HepG2 (cell line): ENCODE data around the gene CD2. TPM values are rescaled to one million over a fixed set of nuclear protein-coding genes. Genes with fewer than 3 reads are reported as not detected.

Source experiments
- ATAC-seq: fragments of 200-7000 bp; cut with Tn5 transposase; 3 replicates; pipeline ENCODE4 v1.9.1; 2020; ENCODE audit warnings: mild to moderate bottlenecking, moderate library complexity
- BruUV-seq: library from RNA; stranded (reverse); fragments of 400-500 nt; replicated peaks from 2 replicates; lab custom pipeline; 2021; lab: Mats Ljungman, UMichigan
- CTCF ChIA-PET: fragments of 300-600 bp; formaldehyde crosslinking; extraction: SDS; loops from one replicate; lab custom pipeline; 2021; ENCODE audit warnings: low total read pairs, inconsistent platforms, low intra/inter-chr PET ratio; lab: Yijun Ruan, JAX
- POLR2A ChIA-PET: fragments of 350-600 bp; sonication (Branson Sonifier 250); formaldehyde crosslinking; loops from one replicate; lab custom pipeline; 2020; ENCODE audit warnings: antibody characterized with exemption, inconsistent platforms; lab: Yijun Ruan, JAX
- DNase-seq: peaks from one replicate; pipeline ENCODE4 v3.0.0-alpha.2; 2015; ENCODE audit warnings: low spot score
- FAIRE-seq: peaks from 3 replicates; lab custom pipeline; 2011; peaks lifted over from hg19 to GRCh38; lab: Jason Lieb, UNC
- H2AFZ ChIP-seq: one replicate; pipeline ENCODE4 v1.6.1; 2011; ENCODE audit warnings: low read length, inconsistent platforms
- H3K27ac ChIP-seq: fragments of 300-600 bp; 3 replicates; pipeline ENCODE4 v1.8.0; 2011; ENCODE audit warnings: mixed run types, mild to moderate bottlenecking, mixed read lengths, low read length, inconsistent platforms; ENCODE audit not compliant: insufficient read depth; ENCODE audit errors: extremely low read length
- H3K27me3 ChIP-seq, 2 experiments: fragments of 200-600 bp in 1 of 2; 2 replicates in 1 of 2; 3 replicates in 1 of 2; pipeline versions ENCODE4 v1.6.0 to v1.8.0; 2011; ENCODE audit warnings: low read length in 2 of 2, mild to moderate bottlenecking in 2 of 2, moderate library complexity in 2 of 2, inconsistent platforms in 1 of 2; ENCODE audit not compliant: insufficient read depth in 2 of 2, control insufficient read depth in 1 of 2
- H3K36me3 ChIP-seq, 2 experiments: fragments of 200-600 bp in 1 of 2; replicated peaks in 1 of 2; 2 replicates in 1 of 2; 3 replicates in 1 of 2; pipeline versions ENCODE4 v1.5.1 to v1.8.0; 2011; ENCODE audit warnings: low read length in 2 of 2, inconsistent platforms in 1 of 2; ENCODE audit not compliant: insufficient read depth in 2 of 2, control insufficient read depth in 1 of 2
- H3K4me1 ChIP-seq: 2 replicates; pipeline ENCODE4 v1.5.1; 2012; ENCODE audit warnings: low read length, inconsistent platforms; ENCODE audit not compliant: insufficient read depth
- H3K4me2 ChIP-seq: 2 replicates; pipeline ENCODE4 v1.6.0; 2011; ENCODE audit warnings: low read depth, low read length, inconsistent platforms
- H3K4me3 ChIP-seq, 3 experiments: fragments of 200-600 bp in 1 of 3; sonication (generic), shearing (Covaris generic) in 1 of 3; replicated peaks in 1 of 3; 2 replicates each; pipeline ENCODE4 v1.5.1; 2011 to 2016; ENCODE audit warnings: low read length in 3 of 3, inconsistent platforms in 2 of 3, low read depth in 2 of 3, mild to moderate bottlenecking in 2 of 3, control low read depth in 1 of 3, mixed read lengths in 1 of 3; ENCODE audit not compliant: insufficient read depth in 1 of 3
- H3K79me2 ChIP-seq: one replicate; pipeline ENCODE4 v1.6.1; 2011; ENCODE audit warnings: low read length, inconsistent platforms; ENCODE audit not compliant: insufficient read depth
- H3K9ac ChIP-seq: 2 replicates; pipeline ENCODE4 v1.6.0; 2011; ENCODE audit warnings: mild to moderate bottlenecking, low read depth, low read length, inconsistent platforms; ENCODE audit not compliant: insufficient read depth
- H3K9me3 ChIP-seq: 2 replicates; pipeline ENCODE4 v1.5.1; 2012; ENCODE audit warnings: mild to moderate bottlenecking, low read length
- H4K20me1 ChIP-seq: 2 replicates; pipeline ENCODE4 v1.6.0; 2011; ENCODE audit warnings: inconsistent platforms, mild to moderate bottlenecking, low read length, moderate library complexity; ENCODE audit not compliant: insufficient read depth
- MBNL3 ChIP-seq: fragments of 250-450 bp; sonication (Bioruptor Pico); conservative IDR thresholded peaks from 2 replicates; pipeline ENCODE4 v1.8.0; 2022; ENCODE audit warnings: mild to moderate bottlenecking, inconsistent platforms
- SNAI1 ChIP-seq: sonication (generic); formaldehyde crosslinking; IDR thresholded peaks from 2 replicates; pipeline ENCODE4 v1.5.0; 2020; ENCODE audit warnings: mild to moderate bottlenecking, missing genetic modification reagents, borderline replicate concordance
- TEAD2 ChIP-seq: sonication (generic); formaldehyde crosslinking; IDR thresholded peaks from 2 replicates; pipeline ENCODE4 v1.9.0; 2021; ENCODE audit warnings: missing genetic modification reagents
- ZC3H13 ChIP-seq: sonication (generic); formaldehyde crosslinking; IDR thresholded peaks from 2 replicates; pipeline ENCODE4 v1.8.1; 2023; ENCODE audit warnings: mild to moderate bottlenecking, missing genetic modification reagents, moderate library complexity
- ZFP62 ChIP-seq: sonication (generic); formaldehyde crosslinking; IDR thresholded peaks from 2 replicates; pipeline ENCODE4 v1.4.0; 2020; ENCODE audit warnings: missing genetic modification reagents
- ZFP82 ChIP-seq: sonication (generic); formaldehyde crosslinking; IDR thresholded peaks from 2 replicates; pipeline ENCODE4 v1.5.1; 2020; ENCODE audit warnings: mild to moderate bottlenecking, missing genetic modification reagents, borderline replicate concordance
- WGBS: methylation state at CpG from one replicate; pipeline ENCODE4 v1.1.6; 2017; ENCODE audit warnings: low lambda C conversion rate; 5-methylcytosine and 5-hydroxymethylcytosine counted together
- in situ Hi-C: cut with HindIII; loops from 2 replicates; pipeline ENCODE4 v1.10.0; 2017; ENCODE audit warnings: low pct_unique_long_range_greater_than_20kb; ENCODE audit not compliant: extremely low pct_ligation_motif_present
- intact Hi-C: fragments of 100-400 bp; cut with micrococcal nuclease; formaldehyde crosslinking; loops from one replicate; pipeline ENCODE4 v1.10.0; 2022; ENCODE audit not compliant: unreplicated experiment
- polyA plus RNA-seq, 8 experiments: library from polyadenylated mRNA; depleted of rRNA in 3 of 8; stranded (reverse) in 7 of 8; unstranded in 1 of 8; fragments of >200 nt; fragmentation: Illumina TruSeq in 4 of 8; extraction: Trizol in 4 of 8; gene quantifications; 2 replicates each; pipeline versions ENCODE4 v1.2.1 to v1.2.3, GENCODE V29; 2011 to 2016; ENCODE audit warnings: low read depth in 4 of 8, missing spikeins in 1 of 8, mixed read lengths in 1 of 8; ENCODE audit not compliant: insufficient read depth in 1 of 8
- total RNA-seq, 5 experiments: library from RNA; depleted of rRNA; stranded (reverse); fragments of >200 nt; fragmentation: Illumina TruSeq; extraction: Trizol; gene quantifications; 2 replicates each; pipeline ENCODE4 v1.2.3, GENCODE V29; 2016; ENCODE audit warnings: low read depth in 1 of 5

Gene CD2
- total and polyA plus RNA-seq, 2 of the 13 experiments (the other 11 are each of a cell fraction or from before 2014, with no cell fraction given): not detected

DNA sequence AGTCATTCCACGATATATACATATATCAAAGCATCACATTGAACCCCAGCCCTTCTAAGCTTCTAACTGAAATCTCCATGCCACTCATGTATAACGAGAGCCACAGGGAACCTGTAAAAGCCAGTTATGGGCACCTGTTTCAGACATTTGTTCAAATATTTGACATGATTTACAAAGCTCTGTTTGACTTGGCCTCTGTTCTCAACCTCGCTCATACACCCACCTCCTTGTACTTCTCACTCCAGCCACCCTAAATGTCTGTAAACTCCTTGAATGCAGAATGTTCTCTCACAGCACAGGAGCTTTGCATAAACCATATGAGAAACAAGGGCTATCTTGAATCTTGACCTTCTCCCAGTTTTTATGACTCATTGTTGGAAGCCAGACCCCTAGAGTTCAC is 36.9 kb upstream of the CD2 start (continued):
- TF ChIP-seq TEAD2 (CRISPR knock-in tag): no peak
- no peak for TF ChIP-seq ZFP82 (CRISPR knock-in tag)
- no peak for TF ChIP-seq ZC3H13 (CRISPR knock-in tag)
- TF ChIP-seq MBNL3 (CRISPR knock-in tag): no peak
- TF ChIP-seq, all 625 proteins: peak for 0

DNA sequence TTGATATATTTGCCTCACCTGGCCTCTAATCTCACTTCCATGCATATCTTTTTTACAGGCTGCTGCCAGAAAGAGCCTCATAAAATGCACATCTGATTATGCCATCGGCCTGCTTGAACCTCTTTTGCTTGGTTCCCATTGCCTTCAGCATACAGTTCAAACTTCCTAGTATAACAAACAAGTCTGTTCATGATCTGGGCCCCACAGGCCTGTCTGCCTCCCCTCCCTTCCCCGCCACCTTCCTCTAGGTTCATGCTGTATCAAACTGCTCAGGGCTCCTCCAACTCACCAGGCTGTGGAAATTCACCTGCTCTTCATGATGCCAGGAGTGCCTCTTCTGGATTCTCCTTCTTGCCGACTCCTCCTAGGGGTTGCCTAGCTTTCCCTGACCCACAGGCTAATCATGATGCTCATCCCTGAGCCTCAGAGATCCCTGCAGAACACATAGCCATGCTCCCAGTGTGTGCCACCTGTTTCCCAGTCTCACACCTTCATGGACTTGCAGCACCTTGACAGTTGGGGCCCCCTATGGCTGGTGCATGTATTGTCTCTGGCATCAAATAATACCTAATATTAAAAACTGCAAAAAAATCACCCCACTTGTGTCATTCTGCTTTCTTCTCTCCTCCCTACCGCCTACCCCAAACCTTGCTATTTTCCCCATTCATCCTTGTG is 33.7 kb upstream of the CD2 start:
- 30% methylated on average over 4 of the region's 4 CpGs for WGBS
- intact Hi-C loops: no loop called here
- H3K4me1 ChIP-seq: no peaks in the 10 kb centered on the region
- no peaks in the 10 kb centered on the region for H3K79me2 ChIP-seq
- H3K4me3 ChIP-seq: no peak overlapping the region
- no peak overlapping the region for H3K9ac ChIP-seq
- no peak overlapping the region for H3K27ac ChIP-seq
- H3K9me3 ChIP-seq: no peaks in the 10 kb centered on the region
- H2AFZ ChIP-seq: no peak overlapping the region
- DNase-seq (no peak), FAIRE-seq (no peak), ATAC-seq (no peak)
- BruUV-seq: no TSS peak
- no peak for TF ChIP-seq SNAI1
- no peak overlapping the region for H3K4me2 ChIP-seq
- no peaks in the 10 kb centered on the region for H3K36me3 ChIP-seq
- ChIA-PET POLR2A (no interaction called here), CTCF (no interaction called here)
- H3K27me3 ChIP-seq: no peaks in the 10 kb centered on the region
- H4K20me1 ChIP-seq: no peaks in the 10 kb centered on the region
- in situ Hi-C loops: no loop called here

DNA sequence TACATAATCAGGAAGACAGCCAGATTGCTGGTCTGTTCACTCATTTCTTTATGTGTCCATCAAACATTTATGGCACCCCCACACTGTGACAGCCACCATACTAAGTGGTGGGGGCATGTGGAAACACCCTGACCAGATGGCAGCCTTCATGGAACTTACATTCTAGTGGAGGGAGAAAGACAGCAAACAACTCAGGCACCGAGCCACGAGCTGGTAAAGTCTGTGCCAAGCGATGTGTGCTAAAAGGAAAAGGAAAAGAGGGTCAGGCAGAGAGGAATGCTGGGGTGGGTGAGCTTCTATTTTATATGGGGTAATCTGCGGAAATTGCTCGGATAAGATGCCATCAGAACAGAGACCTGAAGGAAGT is 33.2 kb upstream of the CD2 start:
- H4K20me1 ChIP-seq: no peaks in the 10 kb centered on the region
- no peak overlapping the region for H3K9ac ChIP-seq
- no peak for TF ChIP-seq ZFP62
- no peaks in the 10 kb centered on the region for H3K79me2 ChIP-seq
- no peaks in the 10 kb centered on the region for H3K36me3 ChIP-seq
- BruUV-seq: no TSS peak
- intact Hi-C loops: no loop called here
- H3K4me2 ChIP-seq: no peak overlapping the region
- no peak for ATAC-seq
- WGBS: 29% methylated on average over 5 of the region's 5 CpGs
- no peak for FAIRE-seq
- no peaks in the 10 kb centered on the region for H3K9me3 ChIP-seq
- CTCF ChIA-PET: no interaction called here
- no peak overlapping the region for H3K4me3 ChIP-seq
- H3K4me1 ChIP-seq: no peaks in the 10 kb centered on the region
- POLR2A ChIA-PET: no interaction called here
- H2AFZ ChIP-seq: no peak overlapping the region
- in situ Hi-C loops: no loop called here
- H3K27me3 ChIP-seq: no peaks in the 10 kb centered on the region
- no peak for DNase-seq
- H3K27ac ChIP-seq: no peak overlapping the region
